SH-SY5Y (cell line): Measurements from ENCODE around the gene CAND2.

ENCODE experiments used
- GATA2 ChIP-seq: IDR thresholded peaks from 2 replicates; pipeline ENCODE4 v1.6.1; 2011; ENCODE audit warnings: mild to moderate bottlenecking, low read depth, low read length
- GATA3 ChIP-seq: IDR thresholded peaks from 2 replicates; pipeline ENCODE4 v1.6.1; 2011; ENCODE audit warnings: low read depth, mild to moderate bottlenecking, low read length, moderate library complexity

CAND2 gene

DNA sequence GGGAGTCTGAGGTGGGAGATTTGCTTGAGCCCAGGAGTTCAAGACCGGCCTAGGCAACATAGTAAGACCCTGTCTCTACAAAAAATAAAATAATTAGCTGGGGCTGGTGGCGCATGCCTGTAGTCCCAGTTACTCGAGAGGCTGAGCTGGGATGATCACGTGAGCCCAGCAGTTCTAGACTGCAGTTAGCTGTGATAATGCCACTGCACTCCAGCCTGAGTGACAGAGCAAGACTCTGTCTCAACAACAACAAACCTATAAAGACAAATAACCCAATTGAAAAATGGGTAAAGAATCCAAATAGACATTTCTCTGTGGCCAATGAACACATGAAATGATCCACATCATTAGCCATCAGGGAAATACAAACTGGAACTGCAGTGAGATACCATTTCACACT lies 46.0 kb downstream of the CAND2 start:
- TF ChIP-seq GATA2: no peak
- no peak for TF ChIP-seq GATA3

DNA sequence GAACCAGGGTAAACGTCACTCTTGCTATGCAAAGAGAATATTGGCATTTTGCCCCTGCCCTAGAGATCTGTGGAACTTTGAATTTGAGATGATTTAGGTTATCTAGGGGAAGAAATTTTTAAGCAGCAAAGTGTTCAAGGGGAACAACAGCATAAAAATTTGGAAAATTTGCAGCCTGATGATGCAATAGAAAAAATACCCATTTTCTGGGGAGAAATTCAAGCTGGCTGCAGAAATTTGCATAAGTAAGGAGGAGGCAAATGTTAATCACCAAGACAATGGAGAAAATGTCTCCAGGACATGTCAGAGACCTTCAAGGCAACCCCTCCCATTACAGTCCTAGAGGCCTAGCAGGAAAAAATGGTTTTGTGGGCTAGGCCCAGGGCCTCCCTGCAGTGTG lies 49.3 kb downstream of the CAND2 start:
- TF ChIP-seq GATA3 (no peak), GATA2 (no peak)

DNA sequence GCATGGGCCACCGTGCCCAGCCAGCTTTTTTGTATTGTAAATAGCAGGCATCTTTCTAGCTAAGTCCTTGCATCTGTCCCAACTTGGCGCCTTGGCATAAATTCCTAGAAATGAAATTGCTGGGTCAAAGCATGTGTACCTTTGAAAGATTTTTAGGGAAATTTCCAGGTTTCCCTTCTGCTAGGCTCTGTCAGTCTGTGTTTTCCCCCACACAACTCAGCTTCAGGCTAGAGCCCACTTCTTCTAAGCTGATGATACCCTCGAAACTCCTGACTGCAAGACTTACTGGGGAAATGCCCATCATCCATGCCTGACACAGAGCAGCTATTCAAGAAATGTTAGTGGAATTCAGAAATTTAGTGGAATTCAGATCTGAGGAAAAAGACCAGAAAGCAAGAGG lies 55.7 kb downstream of the CAND2 start:
- TF ChIP-seq GATA3: no peak
- TF ChIP-seq GATA2: no peak

DNA sequence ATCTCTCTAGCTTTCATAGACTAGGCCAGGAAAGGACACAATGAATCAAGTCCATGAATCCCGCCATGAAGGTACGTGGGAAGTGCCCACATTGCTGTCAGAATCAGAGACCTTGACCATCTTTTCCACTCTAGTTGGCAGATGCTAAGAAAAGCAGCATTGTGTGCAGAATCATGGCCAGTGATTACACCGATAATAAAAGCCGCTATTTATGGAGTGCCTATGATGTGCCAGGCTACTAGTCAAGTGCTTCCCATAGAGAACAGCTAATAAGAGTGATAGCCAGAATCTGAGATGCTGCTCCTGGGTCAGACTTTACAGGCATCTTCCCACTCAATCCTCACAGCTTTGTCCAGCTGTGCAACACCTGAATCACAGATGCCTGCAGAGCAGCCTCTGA lies 58.1 kb downstream of the CAND2 start:
- TF ChIP-seq GATA2 (no peak), GATA3 (no peak)

DNA sequence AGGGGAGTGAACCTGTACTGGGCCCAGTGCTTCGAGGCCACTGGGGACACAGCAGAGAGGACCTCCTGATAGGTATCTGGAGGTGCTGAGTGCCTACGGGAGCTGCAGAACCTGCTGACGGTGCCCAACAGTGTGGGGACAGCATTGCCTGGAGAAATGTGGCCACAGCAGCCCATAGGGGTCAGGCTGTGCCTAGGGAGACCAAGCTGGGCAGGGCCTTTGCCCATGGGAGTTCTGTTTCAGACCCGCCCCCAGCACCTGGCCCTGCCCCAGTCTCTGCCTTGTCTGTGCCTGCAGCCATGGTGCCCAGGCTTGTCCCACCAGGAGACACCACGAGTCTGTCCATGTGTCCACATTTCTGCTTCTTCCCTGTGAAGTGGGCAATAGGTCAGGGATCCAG lies 60.1 kb downstream of the CAND2 start:
- TF ChIP-seq GATA3 (no peak), GATA2 (no peak)

DNA sequence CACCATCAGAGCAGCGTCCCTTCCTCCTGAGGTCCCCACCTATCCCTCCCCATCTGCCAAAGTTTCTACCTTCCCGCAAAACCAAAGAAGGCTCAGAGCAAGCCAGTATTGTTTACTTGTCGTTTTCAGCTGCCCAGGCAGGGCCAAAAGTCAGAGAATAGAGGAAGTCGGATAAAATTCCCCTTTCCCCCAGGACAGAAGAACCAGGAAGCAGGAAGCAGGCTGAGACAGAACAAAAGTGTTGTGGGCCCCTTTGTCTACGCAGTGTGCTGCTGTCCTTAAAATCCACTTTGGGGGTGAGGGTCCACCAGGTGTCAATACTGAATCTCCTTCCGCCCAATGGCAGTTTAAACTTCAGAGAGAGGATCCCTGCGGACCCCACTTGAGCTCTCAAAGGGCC lies 63.4 kb downstream of the CAND2 start:
- TF ChIP-seq GATA3 (no peak), GATA2 (no peak)

DNA sequence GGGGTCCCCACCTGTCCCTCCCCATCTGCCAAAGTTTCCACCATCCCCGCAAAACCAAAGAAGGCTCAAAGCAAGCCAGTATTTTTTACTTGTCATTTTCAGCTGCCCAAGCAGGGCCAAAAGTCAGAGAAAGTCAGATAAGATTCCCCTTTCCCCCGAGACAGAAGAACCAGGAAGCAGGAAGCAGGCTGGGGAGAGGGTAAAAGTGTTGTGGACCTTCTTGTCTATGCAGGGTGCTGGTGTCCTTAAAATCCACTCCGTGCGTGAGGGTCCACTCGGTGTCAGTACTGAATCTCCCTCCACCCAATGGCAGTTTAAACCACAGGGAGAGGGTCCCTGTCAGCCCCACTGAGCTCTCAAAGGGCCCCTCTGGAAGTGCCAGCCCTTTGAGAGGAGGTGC lies 65.1 kb downstream of the CAND2 start:
- TF ChIP-seq GATA3: no peak
- no peak for TF ChIP-seq GATA2

DNA sequence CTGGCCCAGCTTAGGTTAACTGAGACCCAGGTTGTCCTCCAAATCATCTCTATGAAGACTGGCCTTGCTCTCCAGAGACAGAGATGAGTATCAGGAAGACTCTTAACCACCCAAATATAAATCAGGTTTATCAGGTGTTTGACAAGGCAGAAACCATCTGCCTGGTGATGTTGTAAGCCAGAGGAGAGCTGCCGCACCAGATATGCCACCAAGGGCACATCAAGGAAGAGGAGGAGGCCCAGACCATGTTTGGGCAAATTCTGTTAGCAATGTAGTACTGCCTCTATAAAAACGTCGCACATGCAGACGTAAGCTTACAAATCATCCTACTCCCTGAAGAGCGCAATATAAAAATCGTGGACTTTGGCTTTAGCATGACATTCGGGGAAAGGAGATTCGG lies 65.9 kb downstream of the CAND2 start:
- no peak for TF ChIP-seq GATA3
- no peak for TF ChIP-seq GATA2

DNA sequence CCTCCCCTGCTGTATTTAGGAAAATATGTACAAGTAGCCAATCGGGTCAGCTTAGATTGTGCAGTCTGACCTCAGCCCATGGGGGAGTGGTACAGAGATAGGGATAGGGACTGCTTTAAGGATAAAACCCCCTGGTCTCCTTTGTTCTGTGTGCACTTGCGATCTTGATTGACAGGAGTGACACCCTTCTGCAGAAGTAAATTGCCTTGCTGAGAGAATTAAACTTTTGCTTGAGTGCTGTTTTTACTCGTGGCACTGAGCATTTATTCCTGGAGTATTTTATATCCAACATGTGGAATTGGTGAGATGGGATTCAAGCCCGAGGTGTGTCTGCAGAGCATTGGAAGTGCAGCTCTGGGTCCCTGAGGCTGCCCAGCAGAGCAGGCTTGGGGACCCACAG lies 68.8 kb downstream of the CAND2 start:
- no peak for TF ChIP-seq GATA3
- TF ChIP-seq GATA2: no peak

DNA sequence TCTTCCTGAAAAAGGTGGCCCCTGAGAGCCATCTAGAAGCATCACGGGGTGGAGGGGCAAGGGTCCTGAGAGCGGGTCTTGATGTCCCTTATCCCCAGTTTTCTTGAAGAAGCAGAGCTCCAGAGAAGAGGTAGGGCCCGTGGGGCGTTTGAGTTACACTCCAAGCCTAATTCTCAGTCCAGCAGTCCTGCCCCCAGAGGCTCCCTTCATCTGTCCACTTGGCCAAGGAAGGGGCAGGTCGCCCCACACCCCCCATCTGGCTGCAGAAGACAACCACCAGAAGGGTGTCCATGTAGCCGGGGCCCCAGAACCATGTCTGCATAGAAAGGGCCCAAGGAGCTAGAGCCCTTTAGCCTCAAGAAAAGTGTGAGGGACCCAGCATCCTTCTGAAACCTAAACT lies 70.4 kb downstream of the CAND2 start:
- no peak for TF ChIP-seq GATA3
- TF ChIP-seq GATA2: no peak

DNA sequence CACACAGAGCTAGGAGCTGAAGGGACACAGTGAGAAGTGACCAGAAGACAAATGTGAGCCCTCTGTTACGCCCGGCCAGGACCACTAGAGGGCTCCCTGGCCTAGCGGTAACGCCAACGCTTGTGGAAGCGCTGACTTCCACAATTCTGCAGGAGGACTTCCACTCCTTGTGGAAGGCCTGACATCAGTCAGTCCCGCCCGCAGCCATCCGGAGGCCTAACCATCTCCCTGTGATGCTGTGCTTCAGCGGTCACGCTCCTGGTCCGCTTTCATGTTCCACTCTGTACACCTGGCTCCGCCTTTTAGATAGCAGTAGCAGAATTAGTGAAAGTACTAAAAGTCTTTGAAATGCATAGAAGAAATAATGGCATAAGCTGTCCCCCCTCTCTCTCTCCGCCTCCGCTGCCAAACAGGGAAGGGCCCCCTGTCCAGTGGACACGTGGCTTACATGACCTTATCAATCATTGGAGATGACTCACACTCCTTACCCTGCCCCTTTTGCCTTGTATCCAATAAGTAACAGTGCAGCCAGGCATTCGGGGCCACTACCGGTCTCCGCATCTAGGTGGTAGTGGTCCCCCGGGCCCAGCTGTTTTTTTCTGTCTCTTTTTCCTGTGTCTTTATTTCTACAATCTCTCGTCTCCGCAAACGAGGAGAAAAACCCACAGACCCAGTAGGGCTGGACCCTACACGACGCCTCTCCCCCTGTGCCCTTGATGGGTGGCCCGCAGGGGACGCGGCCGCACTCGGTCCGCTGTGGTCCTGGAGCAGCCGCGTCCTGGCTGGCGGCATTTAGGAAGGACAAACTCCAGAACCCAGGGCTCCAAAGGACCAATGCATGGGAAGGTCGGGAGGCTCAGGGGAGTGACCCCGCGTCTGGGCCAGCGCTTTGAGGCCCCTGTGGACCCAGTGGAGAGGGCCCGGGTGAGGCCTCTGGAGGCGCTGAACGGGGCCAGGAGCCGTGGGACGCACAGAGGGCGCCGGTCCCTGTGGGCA lies 71.9 kb downstream of the CAND2 start:
- no peak for TF ChIP-seq GATA3

DNA sequence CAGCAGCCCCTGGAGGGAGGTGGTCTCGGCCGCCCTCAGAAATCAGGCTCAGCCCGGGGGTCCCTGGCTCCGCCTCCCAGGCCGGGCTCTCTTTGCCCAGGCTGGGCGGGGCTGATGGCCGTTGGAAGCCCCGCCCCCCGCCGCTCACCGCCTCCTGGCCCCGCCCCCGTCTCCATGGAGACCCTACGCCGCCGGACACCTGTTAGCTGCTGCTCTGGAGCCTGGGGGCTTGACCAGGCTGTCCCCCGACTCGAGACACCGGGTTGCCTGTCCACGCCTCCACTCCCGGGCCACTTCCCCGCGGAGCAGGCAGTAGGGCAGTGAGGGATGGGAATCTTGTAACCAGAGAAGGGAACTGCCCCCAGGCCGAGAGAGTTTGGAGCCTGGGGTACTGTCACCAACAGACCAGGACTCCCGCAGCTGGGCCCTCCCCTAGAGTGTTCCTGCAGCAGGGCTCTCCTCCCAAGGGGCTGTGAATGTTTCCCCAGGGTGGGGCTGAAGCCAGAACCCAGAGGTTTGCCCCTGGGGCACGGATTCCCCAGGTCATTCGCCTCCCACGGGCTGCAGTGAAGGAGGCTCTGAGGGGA lies 72.6 kb downstream of the CAND2 start:
- TF ChIP-seq GATA3 (no peak), GATA2 (no peak)

DNA sequence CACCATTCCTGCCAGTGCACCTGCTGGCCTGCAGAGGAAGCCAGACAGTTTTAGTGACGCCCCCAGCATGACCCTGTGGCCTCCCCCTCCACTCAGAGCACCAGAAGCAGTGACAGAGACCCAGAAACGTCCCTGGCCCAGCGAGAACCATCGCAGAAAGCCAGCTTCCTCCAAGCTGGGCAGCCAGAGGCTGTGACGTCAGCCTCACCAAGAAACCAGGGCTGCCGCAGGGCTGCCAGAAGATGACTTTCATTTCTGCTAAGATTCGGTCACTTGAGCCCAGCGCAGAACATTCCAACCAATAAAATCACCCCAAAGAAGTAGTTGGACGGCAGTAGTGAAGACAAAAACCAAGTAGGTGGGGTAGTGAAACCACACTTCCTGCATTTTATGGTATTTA lies 74.5 kb downstream of the CAND2 start:
- TF ChIP-seq GATA3 (no peak), GATA2 (no peak)

DNA sequence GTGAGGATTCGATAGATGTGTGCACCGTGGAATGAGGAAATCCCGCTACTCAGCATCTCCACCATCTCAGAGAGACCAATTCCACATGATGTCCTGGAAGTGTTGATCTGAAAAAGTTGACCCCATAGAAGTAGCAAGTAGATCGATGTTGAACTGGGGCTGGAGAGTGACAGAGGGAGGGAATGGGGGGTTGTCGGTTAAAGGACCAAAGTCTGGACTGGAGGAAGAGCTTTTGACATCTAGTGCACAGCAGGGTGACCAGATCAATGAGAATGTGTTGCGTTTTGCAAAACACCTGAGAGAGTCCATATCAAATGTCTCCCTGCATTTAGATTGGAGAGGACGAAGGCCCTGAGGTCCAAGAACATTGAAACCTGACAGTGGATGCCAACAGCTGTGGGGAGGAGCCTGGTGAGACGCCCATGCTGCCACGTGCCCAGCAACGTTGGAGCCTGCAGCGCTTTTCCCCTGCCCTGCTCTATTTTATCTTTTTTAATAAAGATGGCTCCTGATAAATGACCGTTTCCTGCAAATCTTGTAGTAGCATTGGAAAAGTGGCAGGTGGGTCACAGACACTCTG lies 75.0 kb downstream of the CAND2 start:
- TF ChIP-seq GATA3 (no peak), GATA2 (peak; percentile 49)

DNA sequence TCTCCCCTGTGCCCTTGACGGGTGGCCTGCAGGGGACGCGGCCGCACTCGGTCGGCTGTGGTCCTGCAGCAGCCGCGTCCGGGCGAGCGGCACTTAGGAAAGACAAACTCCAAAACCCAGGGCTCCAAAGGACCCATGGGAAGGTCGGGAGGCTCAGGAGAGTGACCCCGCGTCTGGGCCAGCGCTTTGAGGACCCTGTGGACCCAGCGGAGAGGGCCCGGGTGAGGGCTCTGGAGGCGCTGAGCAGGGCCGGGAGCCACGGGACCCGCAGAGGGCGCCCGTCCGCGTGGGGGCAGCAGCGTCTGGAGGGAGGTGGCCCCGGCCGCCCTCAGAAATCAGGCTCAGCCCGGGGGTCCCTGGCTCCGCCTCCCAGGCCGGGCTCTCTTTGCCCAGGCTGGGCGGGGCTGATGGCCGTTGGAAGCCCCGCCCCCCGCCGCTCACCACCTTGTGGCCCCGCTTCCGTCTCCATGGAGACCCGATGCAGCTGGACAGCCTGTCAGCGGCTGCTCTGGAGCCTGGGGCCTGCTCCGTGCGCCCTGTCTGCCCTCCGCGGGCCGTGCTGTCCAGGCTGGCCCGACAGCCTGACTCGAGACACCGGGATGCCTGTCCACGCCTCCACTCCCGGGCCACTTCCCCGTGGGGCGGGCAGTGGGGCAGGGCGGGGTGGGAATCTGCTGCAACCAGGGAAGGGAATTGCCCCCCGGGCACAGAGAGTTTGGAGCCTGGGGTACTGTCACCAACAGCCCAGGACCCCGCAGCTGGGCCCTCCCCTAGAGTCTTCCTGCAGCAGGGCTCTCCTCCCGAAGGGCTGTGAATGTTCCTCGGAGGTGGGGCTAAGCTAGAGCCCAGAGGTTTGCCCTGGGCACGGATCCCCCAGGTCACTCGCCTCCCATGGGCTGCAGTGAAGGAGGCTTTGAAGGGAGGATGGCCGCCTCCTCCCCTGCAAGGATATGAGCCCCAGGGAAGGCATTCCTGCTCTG lies 79.7 kb downstream of the CAND2 start:
- TF ChIP-seq GATA3: no peak
- TF ChIP-seq GATA2: no peak
